ENCODE data around the gene TSSC4. TPM values are rescaled to one million over a fixed set of nuclear protein-coding genes. Genes with fewer than 3 reads are reported as not detected.

The TSSC4 gene
- polyA plus RNA-seq, 3 donors = 28.1 to 74.6 (median 52.0) TPM

GRCh38 chr11:2440646-2441045 is 40.1 kb downstream of the TSSC4 start:
- Histone ChIP-seq H3K9me3 (replicated peaks in 1 of 2; ENCODE audit: control insufficient read depth in 1 of 2, insufficient read depth in 1 of 2, low read length in 2 of 2) (no peaks in the 10 kb centered on the region), H4K20me1 (ENCODE audit: insufficient read depth, low read length) (peaks cover 8% of the 10 kb centered on the region), H3K27ac (ENCODE audit: low read depth in 1 of 2, low read length in 2 of 2) (no peak overlapping the region), H3K36me3 (replicated peaks in 1 of 2; ENCODE audit: control insufficient read depth in 1 of 2, insufficient read depth in 2 of 2, low read length in 2 of 2) (no peaks in the 10 kb centered on the region), H3K27me3 (ENCODE audit: control insufficient read depth in 2 of 2, insufficient read depth in 2 of 2, low read length in 2 of 2) (peaks cover 0 to 24% of the 10 kb centered on the region in 2 donors), H3K79me2 (ENCODE audit: insufficient read depth, low read length) (peaks cover 7% of the 10 kb centered on the region), H3K4me3 (replicated peaks in 1 of 3; ENCODE audit: low read depth in 2 of 3, low read length in 3 of 3) (no peak overlapping the region), H3K4me2 (replicated peaks; ENCODE audit: extremely low read depth, low read length, poor library complexity, severe bottlenecking) (no peak overlapping the region), H3K4me1 (ENCODE audit: control insufficient read depth in 1 of 2, insufficient read depth in 2 of 2, low read length in 2 of 2) (peaks cover 17 to 24% of the 10 kb centered on the region in 2 donors), H3K9ac (ENCODE audit: insufficient read depth, low read length, poor library complexity, severe bottlenecking) (no peak overlapping the region), H2AFZ (ENCODE audit: insufficient read depth, low read depth, low read length, poor library complexity, severe bottlenecking) (no peak overlapping the region)
- Mint-ChIP-seq H3K27me3 (ENCODE audit: low read depth in 3 of 3) (peaks cover 20 to 43% (median 26%) of the 10 kb centered on the region in 3 donors), H3K4me3 (no peak overlapping the region), H3K36me3 (no peaks in the 10 kb centered on the region), H3K27ac (no peak overlapping the region), H3K4me1 (peaks cover 11% of the 10 kb centered on the region), H3K9me3 (peaks cover 0 to 4% (median 3%) of the 10 kb centered on the region in 7 donors)
- peak; percentile 59 to 62 (median 60) for DNase-seq
- WGBS (ENCODE audit: insufficient coverage) = 48% methylated on average over 5 of the region's 8 CpGs
- intact Hi-C loops (cut with micrococcal nuclease) = no loop called here
- no peak for TF ChIP-seq CTCF (IDR thresholded peaks at IDR 0.05)

GRCh38 chr11:2441171-2441570 is 40.6 kb downstream of the TSSC4 start:
- Histone ChIP-seq H3K27me3 (ENCODE audit: control insufficient read depth in 2 of 2, insufficient read depth in 2 of 2, low read length in 2 of 2) (peaks cover 0 to 24% of the 10 kb centered on the region in 2 donors), H3K36me3 (replicated peaks in 1 of 2; ENCODE audit: control insufficient read depth in 1 of 2, insufficient read depth in 2 of 2, low read length in 2 of 2) (no peaks in the 10 kb centered on the region), H3K4me1 (ENCODE audit: control insufficient read depth in 1 of 2, insufficient read depth in 2 of 2, low read length in 2 of 2) (peaks cover 23 to 29% of the 10 kb centered on the region in 2 donors), H3K9ac (ENCODE audit: insufficient read depth, low read length, poor library complexity, severe bottlenecking) (no peak overlapping the region), H4K20me1 (ENCODE audit: insufficient read depth, low read length) (peaks cover 13% of the 10 kb centered on the region), H3K4me2 (replicated peaks; ENCODE audit: extremely low read depth, low read length, poor library complexity, severe bottlenecking) (no peak overlapping the region), H2AFZ (ENCODE audit: insufficient read depth, low read depth, low read length, poor library complexity, severe bottlenecking) (no peak overlapping the region), H3K4me3 (replicated peaks in 1 of 3; ENCODE audit: low read depth in 2 of 3, low read length in 3 of 3) (no peak overlapping the region), H3K79me2 (ENCODE audit: insufficient read depth, low read length) (peaks cover 12% of the 10 kb centered on the region), H3K9me3 (replicated peaks in 1 of 2; ENCODE audit: control insufficient read depth in 1 of 2, insufficient read depth in 1 of 2, low read length in 2 of 2) (no peaks in the 10 kb centered on the region), H3K27ac (ENCODE audit: low read depth in 1 of 2, low read length in 2 of 2) (no peak overlapping the region)
- intact Hi-C loops (cut with micrococcal nuclease) = no loop called here
- TF ChIP-seq CTCF (IDR thresholded peaks at IDR 0.05) = no peak
- peaks cover 16% of the 10 kb centered on the region for H3K4me1 Mint-ChIP-seq
- H3K9me3 Mint-ChIP-seq = peaks cover 0 to 4% (median 3%) of the 10 kb centered on the region in 7 donors
- H3K27me3 Mint-ChIP-seq (ENCODE audit: low read depth in 3 of 3) = peaks cover 18 to 43% (median 26%) of the 10 kb centered on the region in 3 donors
- H3K27ac Mint-ChIP-seq = no peak overlapping the region
- H3K4me3 Mint-ChIP-seq = no peak overlapping the region
- no peak for DNase-seq
- WGBS (ENCODE audit: insufficient coverage) = 75% methylated on average over 4 of the region's 4 CpGs
- no peaks in the 10 kb centered on the region for H3K36me3 Mint-ChIP-seq
